ENCODE measurements around the gene ZNF135.

Gene ZNF135

DNA sequence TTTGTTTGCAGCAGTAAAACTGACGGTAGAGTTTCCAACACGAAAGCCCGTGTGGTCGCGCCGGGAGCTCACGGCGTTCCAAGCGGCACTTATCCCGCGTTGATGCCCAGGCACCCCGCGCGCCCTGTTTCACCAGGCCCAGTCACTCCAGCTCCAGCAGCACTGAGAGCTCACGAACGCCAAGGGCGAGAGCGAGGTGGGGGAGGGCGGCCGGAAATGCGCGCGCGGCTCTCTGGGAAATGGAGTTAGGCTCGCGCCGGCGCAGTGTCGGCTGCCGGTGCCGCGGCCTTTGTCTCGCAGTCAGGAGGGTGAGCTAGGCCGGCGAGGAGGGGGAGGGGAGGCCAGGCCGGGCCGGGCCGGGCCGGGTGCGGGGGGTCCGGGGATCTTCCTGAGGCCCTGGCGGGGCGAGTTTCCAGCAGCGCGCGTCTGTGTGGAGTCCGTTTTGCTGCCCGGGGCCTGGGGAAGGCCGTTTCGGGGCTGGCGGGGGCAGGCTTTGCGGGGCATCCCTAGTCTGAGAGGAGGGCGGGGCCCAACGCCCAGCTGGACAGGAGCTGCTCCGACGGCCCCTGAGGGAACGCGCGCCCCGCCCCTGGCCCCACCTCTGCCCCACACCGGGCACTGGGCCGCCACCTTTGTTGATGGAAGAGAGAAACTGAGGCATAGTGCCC, at the start of gene ZNF135:
TSS of gene ZNF135 (plus strand) at position 280 of the 668 bp plus-strand sequence. CDS start 721 bp downstream, outside the sequence.
- DNase-seq (ENCODE audit: low read depth): peak; percentile 43
- TF ChIP-seq, protein P1, sequence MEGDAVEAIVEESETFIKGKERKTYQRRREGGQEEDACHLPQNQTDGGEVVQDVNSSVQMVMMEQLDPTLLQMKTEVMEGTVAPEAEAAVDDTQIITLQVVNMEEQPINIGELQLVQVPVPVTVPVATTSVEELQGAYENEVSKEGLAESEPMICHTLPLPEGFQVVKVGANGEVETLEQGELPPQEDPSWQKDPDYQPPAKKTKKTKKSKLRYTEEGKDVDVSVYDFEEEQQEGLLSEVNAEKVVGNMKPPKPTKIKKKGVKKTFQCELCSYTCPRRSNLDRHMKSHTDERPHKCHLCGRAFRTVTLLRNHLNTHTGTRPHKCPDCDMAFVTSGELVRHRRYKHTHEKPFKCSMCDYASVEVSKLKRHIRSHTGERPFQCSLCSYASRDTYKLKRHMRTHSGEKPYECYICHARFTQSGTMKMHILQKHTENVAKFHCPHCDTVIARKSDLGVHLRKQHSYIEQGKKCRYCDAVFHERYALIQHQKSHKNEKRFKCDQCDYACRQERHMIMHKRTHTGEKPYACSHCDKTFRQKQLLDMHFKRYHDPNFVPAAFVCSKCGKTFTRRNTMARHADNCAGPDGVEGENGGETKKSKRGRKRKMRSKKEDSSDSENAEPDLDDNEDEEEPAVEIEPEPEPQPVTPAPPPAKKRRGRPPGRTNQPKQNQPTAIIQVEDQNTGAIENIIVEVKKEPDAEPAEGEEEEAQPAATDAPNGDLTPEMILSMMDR (conservative IDR thresholded peaks at IDR 0.05; ENCODE audit: low read depth, low read length): no peak
- H3K4me3 ChIP-seq (ENCODE audit: low read length): peak within 1 kb of the TSS; percentile 53

DNA sequence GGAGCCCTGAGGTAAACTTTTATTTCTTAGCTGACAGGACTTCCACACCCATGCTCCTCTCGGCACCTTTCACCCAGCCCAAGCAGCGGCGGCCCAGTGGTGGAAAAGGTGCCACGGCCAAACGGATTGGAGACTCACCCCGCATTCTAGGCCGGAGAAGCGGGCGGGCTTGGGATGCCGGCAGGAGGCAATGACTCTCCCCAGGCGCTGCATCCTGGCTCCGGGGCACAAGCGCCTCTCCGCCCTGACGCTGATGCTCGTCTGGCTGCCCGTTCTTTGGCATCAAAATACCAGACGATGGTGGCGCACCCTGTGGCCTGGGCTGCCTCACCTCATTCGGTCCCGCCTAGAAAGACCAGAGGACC, 49.8 kb upstream of the ZNF135 start:
- TF ChIP-seq, protein P1 (conservative IDR thresholded peaks at IDR 0.05; ENCODE audit: low read depth, low read length): no peak
- no peak for DNase-seq (ENCODE audit: low read depth)
- H3K4me3 ChIP-seq (ENCODE audit: low read length): peak overlapping the region; percentile 29

DNA sequence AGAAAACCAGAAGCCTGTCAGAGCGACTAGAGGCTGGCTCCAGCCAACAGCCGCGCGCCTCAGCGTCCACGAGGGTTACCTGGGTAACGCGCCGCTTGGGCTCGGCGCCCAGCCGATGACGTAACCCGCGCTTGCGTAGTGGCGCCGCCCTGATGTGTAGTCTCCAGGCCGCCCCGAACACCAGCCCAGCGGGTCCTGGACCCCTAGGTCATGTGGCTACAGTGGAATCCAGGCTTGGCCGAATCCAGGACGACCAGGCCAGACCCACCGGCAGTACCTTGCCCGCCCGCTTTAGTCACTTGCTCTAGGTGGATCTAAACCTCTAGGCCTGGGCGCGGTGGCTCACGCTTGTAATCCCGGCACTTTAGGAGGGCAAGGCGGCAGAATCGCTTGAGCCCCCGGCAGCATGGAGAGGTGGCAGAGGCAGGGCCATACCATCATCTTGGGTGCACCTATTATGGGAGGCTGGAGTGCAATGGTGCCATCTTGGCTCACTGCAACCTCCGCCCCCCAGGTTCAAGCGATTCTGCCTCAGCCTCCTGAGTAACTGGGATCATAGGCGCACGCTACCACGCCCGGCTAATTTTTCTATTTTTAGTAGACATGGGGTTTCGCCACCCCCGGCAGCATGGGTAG, 49.3 kb upstream of the ZNF135 start:
- DNase-seq (ENCODE audit: low read depth): peak; percentile 53
- peak overlapping the region; percentile 40 for H3K4me3 ChIP-seq (ENCODE audit: low read length)
- TF ChIP-seq, protein P1 (conservative IDR thresholded peaks at IDR 0.05; ENCODE audit: low read depth, low read length): no peak

DNA sequence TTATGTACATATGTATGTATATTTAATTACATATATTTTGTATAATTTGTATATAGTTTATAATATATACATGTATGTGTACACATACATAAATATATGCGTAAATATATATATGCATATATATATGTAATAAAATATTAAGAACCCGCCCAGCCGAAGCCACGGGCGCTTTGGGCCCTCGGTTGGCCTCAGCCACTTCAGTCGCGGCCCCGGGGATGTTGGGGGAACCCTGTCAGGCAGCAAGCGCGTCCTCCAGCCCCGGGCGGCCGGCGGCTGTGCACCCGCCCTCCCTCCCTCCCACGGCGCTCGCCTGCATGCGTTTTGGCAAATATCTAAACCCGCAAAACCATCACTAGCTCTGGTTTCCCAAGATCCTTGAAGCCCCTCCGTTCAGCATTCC, 48.6 kb upstream of the ZNF135 start:
- no peak overlapping the region for H3K4me3 ChIP-seq (ENCODE audit: low read length)
- TF ChIP-seq, protein P1 (conservative IDR thresholded peaks at IDR 0.05; ENCODE audit: low read depth, low read length): no peak
- DNase-seq (ENCODE audit: low read depth): no peak

DNA sequence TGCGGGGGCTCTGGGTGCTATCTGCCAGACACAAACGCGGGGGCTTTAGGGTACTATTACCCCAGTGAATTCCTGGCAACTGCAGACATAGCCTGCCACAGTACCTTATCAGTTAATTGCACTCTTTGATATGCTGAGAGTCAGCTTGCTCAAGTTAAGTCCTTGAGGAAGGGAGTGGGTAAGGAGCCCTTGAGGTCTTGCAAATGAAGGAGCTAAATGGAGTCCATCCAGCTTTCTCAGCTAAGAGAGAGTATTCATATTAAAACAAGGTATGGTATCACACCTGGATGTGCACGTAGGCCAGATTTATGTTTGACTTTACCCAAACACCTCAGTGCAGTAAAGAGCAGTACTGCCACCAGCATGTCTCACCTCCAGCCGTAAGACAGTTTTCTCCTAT, 44.9 kb upstream of the ZNF135 start:
- DNase-seq (ENCODE audit: low read depth): no peak
- TF ChIP-seq, protein P1 (conservative IDR thresholded peaks at IDR 0.05; ENCODE audit: low read depth, low read length): no peak
- no peak overlapping the region for H3K4me3 ChIP-seq (ENCODE audit: low read length)

DNA sequence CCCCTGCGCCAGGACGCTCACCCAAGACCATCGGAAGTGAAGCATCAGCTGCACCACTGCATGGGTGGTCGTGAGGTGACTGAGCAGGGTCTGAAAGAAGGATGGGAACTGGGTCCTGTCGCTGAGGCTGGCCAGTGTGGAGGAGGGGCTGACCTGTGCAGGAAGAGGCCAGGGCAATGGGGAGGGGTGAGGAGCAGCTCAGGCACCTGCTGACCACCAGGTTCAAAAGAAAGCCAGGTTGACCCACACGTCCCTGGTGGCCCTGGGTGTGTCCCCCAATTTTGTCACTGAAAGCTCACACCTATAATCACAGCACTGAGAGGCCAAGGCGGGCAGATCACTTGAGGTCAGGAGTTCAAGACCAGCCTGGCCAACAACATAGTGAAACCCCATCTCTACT, 39.0 kb upstream of the ZNF135 start:
- TF ChIP-seq, protein P1 (conservative IDR thresholded peaks at IDR 0.05; ENCODE audit: low read depth, low read length): no peak
- H3K4me3 ChIP-seq (ENCODE audit: low read length): no peak overlapping the region
- DNase-seq (ENCODE audit: low read depth): no peak
